Activated CD4-positive, CD25-positive, alpha-beta regulatory T cell treated with anti-CD3 and anti-CD28 coated beads, Interleukin-2, amount 50 U/mL, for 24 hours (primary cell): ENCODE data around the gene TBCEL.

ENCODE experiments used
- ATAC-seq, 2 donors: fragments of 150-1000 bp; cut with Tn5 transposase; one replicate each; pipeline ENCODE4 v1.10.0; 2021; ENCODE audit warnings: mild to moderate bottlenecking in 1 of 2, moderate library complexity in 1 of 2

Gene TBCEL

GRCh38 chr11:121067026-121067425 lies 43.1 kb downstream of the TBCEL start:
- no peak for ATAC-seq

- ATAC-seq: no peak
Measured at GRCh38 chr11:121067453-121067852, 43.6 kb downstream of the TBCEL start.

GRCh38 chr11:121067962-121068647 lies 44.2 kb downstream of the TBCEL start:
- no peak for ATAC-seq

GRCh38 chr11:121068787-121069186 lies 44.9 kb downstream of the TBCEL start:
- ATAC-seq: no peak

GRCh38 chr11:121070951-121071845 lies 47.3 kb downstream of the TBCEL start:
- ATAC-seq: no peak

GRCh38 chr11:121071846-121072450 lies 48.0 kb downstream of the TBCEL start:
- ATAC-seq: no peak

- no peak for ATAC-seq
Measured at GRCh38 chr11:121081321-121081720, 57.4 kb downstream of the TBCEL start.

- ATAC-seq: no peak
Measured at GRCh38 chr11:121082219-121082618, 58.3 kb downstream of the TBCEL start.

- ATAC-seq: no peak
Measured at GRCh38 chr11:121082670-121083069, 58.8 kb downstream of the TBCEL start.

GRCh38 chr11:121086866-121087265 lies 63.0 kb downstream of the TBCEL start:
- no peak for ATAC-seq

- no peak for ATAC-seq
Measured at GRCh38 chr11:121089566-121089965, 65.7 kb downstream of the TBCEL start.

- no peak for ATAC-seq
Measured at GRCh38 chr11:121090145-121090721, 66.3 kb downstream of the TBCEL start.

GRCh38 chr11:121091492-121092152 lies 67.7 kb downstream of the TBCEL start:
- ATAC-seq: no peak

- ATAC-seq: no peak
Measured at GRCh38 chr11:121095561-121095960, 71.7 kb downstream of the TBCEL start.

GRCh38 chr11:121099364-121099763 lies 75.5 kb downstream of the TBCEL start:
- no peak for ATAC-seq

- no peak for ATAC-seq
Measured at GRCh38 chr11:121099885-121100284, 76.0 kb downstream of the TBCEL start.

GRCh38 chr11:121100943-121101342 lies 77.0 kb downstream of the TBCEL start, which contains the start of gene TECTA:
TSS of gene TECTA (plus strand) at chr11:121101243. CDS start at chr11:121102666, 1,423 bp downstream.
- ATAC-seq: no peak

GRCh38 chr11:121104312-121104762 lies 80.4 kb downstream of the TBCEL start:
- no peak for ATAC-seq

- ATAC-seq: no peak
Measured at GRCh38 chr11:121105063-121105480, 81.2 kb downstream of the TBCEL start.

GRCh38 chr11:121105481-121106195 lies 81.7 kb downstream of the TBCEL start:
- no peak for ATAC-seq

- ATAC-seq: no peak
Measured at GRCh38 chr11:121106812-121107211, 82.9 kb downstream of the TBCEL start.

- ATAC-seq: no peak
Measured at GRCh38 chr11:121108413-121108812, 84.5 kb downstream of the TBCEL start.
